Liver (tissue), 3 donors: ENCODE measurements around the gene PPIE.

Source experiments
- ATF3 ChIP-seq: IDR thresholded peaks from 2 replicates; pipeline ENCODE4 v1.6.1; 2016; ENCODE audit warnings: antibody characterized with exemption
- CTCF ChIP-seq: fragments of 150-350 bp; IDR thresholded peaks from 2 replicates; pipeline ENCODE4 v1.5.1; 2017; ENCODE audit warnings: improper control_type of control experiment, low read depth, low read length; ENCODE audit not compliant: missing input control
- EGR1 ChIP-seq, 2 donors: IDR thresholded peaks; 2 replicates each; pipeline ENCODE4 v1.6.1; 2016 to 2018; ENCODE audit warnings: antibody characterized with exemption in 2 of 2, low read depth in 2 of 2
- FOXA1 ChIP-seq: IDR thresholded peaks from 2 replicates; pipeline ENCODE4 v1.6.1; 2016; ENCODE audit warnings: antibody characterized with exemption
- JUND ChIP-seq, 2 donors: IDR thresholded peaks; 2 replicates each; pipeline ENCODE4 v1.6.1; 2016; ENCODE audit warnings: antibody characterized with exemption in 2 of 2
- NR2F2 ChIP-seq: IDR thresholded peaks from 2 replicates; pipeline ENCODE4 v1.6.1; 2016; ENCODE audit warnings: antibody characterized with exemption
- RAD21 ChIP-seq, 2 donors: IDR thresholded peaks; 2 replicates each; pipeline ENCODE4 v1.6.1; 2016; ENCODE audit warnings: antibody characterized with exemption in 2 of 2, mild to moderate bottlenecking in 2 of 2
- REST ChIP-seq: IDR thresholded peaks from 2 replicates; pipeline ENCODE4 v1.6.1; 2016; ENCODE audit warnings: antibody characterized with exemption, mild to moderate bottlenecking
- RXRA ChIP-seq, 2 donors: IDR thresholded peaks; 2 replicates each; pipeline ENCODE4 v1.6.1; 2017 to 2018; ENCODE audit warnings: antibody characterized with exemption in 2 of 2, mild to moderate bottlenecking in 1 of 2
- SP1 ChIP-seq: IDR thresholded peaks from 2 replicates; pipeline ENCODE4 v1.6.1; 2018; ENCODE audit warnings: antibody characterized with exemption, mild to moderate bottlenecking
- TAF1 ChIP-seq: conservative IDR thresholded peaks from 2 replicates; pipeline ENCODE4 v1.6.1; 2016; ENCODE audit warnings: antibody characterized with exemption, mild to moderate bottlenecking
- YY1 ChIP-seq: IDR thresholded peaks from 2 replicates; pipeline ENCODE4 v1.6.1; 2016; ENCODE audit warnings: antibody characterized with exemption, mild to moderate bottlenecking
- ZBTB33 ChIP-seq: IDR thresholded peaks from 2 replicates; pipeline ENCODE4 v1.6.1; 2016; ENCODE audit warnings: antibody characterized with exemption
- donor health status: healthy.
- donor health status: healthy.

GRCh38 chr1:39812913-39813312, 74.2 kb downstream of the PPIE start:
- TF ChIP-seq CTCF (no peak), REST (no peak), YY1 (no peak), EGR1 (IDR thresholded peaks at IDR 0.05; ENCODE audit: low read depth in 2 of 2) (no peak), SP1 (no peak), FOXA1 (no peak), RXRA (IDR thresholded peaks at IDR 0.05) (no peak), ZBTB33 (no peak), TAF1 (no peak), ATF3 (no peak), JUND (IDR thresholded peaks at IDR 0.05) (no peak), RAD21 (IDR thresholded peaks at IDR 0.05) (no peak), NR2F2 (no peak)
